Measurements from ENCODE around the gene EPHB2. TPM values are rescaled to one million over a fixed set of nuclear protein-coding genes. Genes with fewer than 3 reads are reported as not detected.
"Not testable (repeated sequence)": the region's sequence is repeated elsewhere in the genome, so short reads cannot be mapped to it uniquely, and the experiment has no call there.

The EPHB2 gene
- total RNA-seq, 2 experiments from 2014 or later, result 0.08 TPM; not detected in 1

DNA sequence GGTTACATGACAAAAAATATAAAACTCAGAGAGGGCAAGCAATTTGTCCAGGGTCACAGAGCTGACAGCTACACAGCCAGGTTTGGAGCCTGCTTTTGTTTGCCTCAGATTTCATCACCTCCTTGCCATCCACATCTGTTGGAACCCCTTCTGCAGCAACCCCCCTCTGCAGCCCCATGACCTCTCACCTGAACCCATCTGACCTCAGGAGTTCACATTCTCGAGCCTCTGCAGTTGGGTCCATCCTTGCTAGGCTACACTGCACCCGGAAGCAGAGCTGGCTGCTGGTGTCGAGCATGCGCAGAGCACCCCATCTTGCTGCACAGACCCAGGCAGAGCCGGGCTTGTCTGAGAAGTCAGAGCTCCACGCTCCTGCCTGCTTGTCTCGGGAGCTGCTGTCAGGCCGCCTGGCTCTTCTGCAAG, 47.6 kb upstream of the EPHB2 start:
- no peaks in the 10 kb centered on the region for H3K27me3 ChIP-seq (ENCODE audit: control insufficient read depth in 1 of 2, insufficient read depth in 2 of 2, low read length in 2 of 2)
- DNase-seq (no peak), ATAC-seq (ENCODE audit: poor library complexity) (no peak)
- POLR2A ChIA-PET, result no interaction called here
- no peaks in the 10 kb centered on the region for H3K36me3 Mint-ChIP-seq (ENCODE audit: low read depth)
- TF ChIP-seq, protein P1, sequence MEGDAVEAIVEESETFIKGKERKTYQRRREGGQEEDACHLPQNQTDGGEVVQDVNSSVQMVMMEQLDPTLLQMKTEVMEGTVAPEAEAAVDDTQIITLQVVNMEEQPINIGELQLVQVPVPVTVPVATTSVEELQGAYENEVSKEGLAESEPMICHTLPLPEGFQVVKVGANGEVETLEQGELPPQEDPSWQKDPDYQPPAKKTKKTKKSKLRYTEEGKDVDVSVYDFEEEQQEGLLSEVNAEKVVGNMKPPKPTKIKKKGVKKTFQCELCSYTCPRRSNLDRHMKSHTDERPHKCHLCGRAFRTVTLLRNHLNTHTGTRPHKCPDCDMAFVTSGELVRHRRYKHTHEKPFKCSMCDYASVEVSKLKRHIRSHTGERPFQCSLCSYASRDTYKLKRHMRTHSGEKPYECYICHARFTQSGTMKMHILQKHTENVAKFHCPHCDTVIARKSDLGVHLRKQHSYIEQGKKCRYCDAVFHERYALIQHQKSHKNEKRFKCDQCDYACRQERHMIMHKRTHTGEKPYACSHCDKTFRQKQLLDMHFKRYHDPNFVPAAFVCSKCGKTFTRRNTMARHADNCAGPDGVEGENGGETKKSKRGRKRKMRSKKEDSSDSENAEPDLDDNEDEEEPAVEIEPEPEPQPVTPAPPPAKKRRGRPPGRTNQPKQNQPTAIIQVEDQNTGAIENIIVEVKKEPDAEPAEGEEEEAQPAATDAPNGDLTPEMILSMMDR (IDR thresholded peaks at IDR 0.05), result no peak
- intact Hi-C loops (cut with DNase I, micrococcal nuclease), result no loop called here
- H3K4me3 Mint-ChIP-seq, result no peak overlapping the region
- H3K27ac Mint-ChIP-seq, result no peak overlapping the region
- no peak overlapping the region for H3K27ac ChIP-seq (ENCODE audit: low read depth in 1 of 2, low read length in 2 of 2)
- H3K36me3 ChIP-seq (ENCODE audit: insufficient read depth, low read length), result no peaks in the 10 kb centered on the region
- no peaks in the 10 kb centered on the region for H3K4me1 ChIP-seq (ENCODE audit: insufficient read depth, low read length)
- peaks cover 29% of the 10 kb centered on the region for H3K27me3 Mint-ChIP-seq
- CTCF ChIA-PET, result no interaction called here
- no peaks in the 10 kb centered on the region for H3K9me3 Mint-ChIP-seq
- no peak overlapping the region for H3K4me3 ChIP-seq (ENCODE audit: low read length)
- no peaks in the 10 kb centered on the region for H3K4me1 Mint-ChIP-seq (ENCODE audit: low read depth)
- peaks cover 0 to 4% of the 10 kb centered on the region in 2 experiments for H3K9me3 ChIP-seq (ENCODE audit: control insufficient read depth in 1 of 2, insufficient read depth in 1 of 2, low read length in 2 of 2)

DNA sequence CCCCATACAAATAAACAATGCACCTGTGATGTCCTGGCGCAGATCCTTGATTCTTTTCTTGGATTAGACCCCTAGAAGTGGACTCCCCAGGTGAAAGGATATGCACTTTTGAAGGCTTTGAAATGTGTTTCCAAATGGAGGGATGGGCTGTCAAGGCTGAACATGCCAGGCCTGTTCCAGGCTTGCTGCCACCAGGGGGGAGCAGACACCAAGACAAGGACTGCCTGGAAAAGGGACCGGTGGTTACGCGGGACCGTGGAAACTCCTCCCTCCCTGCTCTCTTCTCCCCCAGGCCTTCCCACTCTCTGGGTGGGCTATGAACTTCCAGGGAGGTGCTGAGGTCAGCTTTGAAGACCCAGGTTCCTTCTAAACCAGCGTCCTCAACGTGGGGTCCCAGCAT, 44.9 kb upstream of the EPHB2 start:
- intact Hi-C loops (cut with DNase I, micrococcal nuclease), result no loop called here
- ChIA-PET CTCF (no interaction called here), POLR2A (no interaction called here)
- ATAC-seq (ENCODE audit: poor library complexity), result no peak
- H3K4me1 ChIP-seq (ENCODE audit: insufficient read depth, low read length), result no peaks in the 10 kb centered on the region
- Mint-ChIP-seq H3K36me3 (ENCODE audit: low read depth) (no peaks in the 10 kb centered on the region), H3K27me3 (peaks cover 47% of the 10 kb centered on the region), H3K4me3 (no peak overlapping the region), H3K9me3 (no peaks in the 10 kb centered on the region), H3K4me1 (ENCODE audit: low read depth) (no peaks in the 10 kb centered on the region), H3K27ac (no peak overlapping the region)
- no peak overlapping the region for H3K4me3 ChIP-seq (ENCODE audit: low read length)
- DNase-seq, result no peak
- no peak overlapping the region for H3K27ac ChIP-seq (ENCODE audit: low read depth in 1 of 2, low read length in 2 of 2)
- peaks cover 0 to 2% of the 10 kb centered on the region in 2 experiments for H3K27me3 ChIP-seq (ENCODE audit: control insufficient read depth in 1 of 2, insufficient read depth in 2 of 2, low read length in 2 of 2)
- no peaks in the 10 kb centered on the region for H3K36me3 ChIP-seq (ENCODE audit: insufficient read depth, low read length)
- peaks cover 0 to 4% of the 10 kb centered on the region in 2 experiments for H3K9me3 ChIP-seq (ENCODE audit: control insufficient read depth in 1 of 2, insufficient read depth in 1 of 2, low read length in 2 of 2)
- TF ChIP-seq, protein P1 (IDR thresholded peaks at IDR 0.05), result no peak

DNA sequence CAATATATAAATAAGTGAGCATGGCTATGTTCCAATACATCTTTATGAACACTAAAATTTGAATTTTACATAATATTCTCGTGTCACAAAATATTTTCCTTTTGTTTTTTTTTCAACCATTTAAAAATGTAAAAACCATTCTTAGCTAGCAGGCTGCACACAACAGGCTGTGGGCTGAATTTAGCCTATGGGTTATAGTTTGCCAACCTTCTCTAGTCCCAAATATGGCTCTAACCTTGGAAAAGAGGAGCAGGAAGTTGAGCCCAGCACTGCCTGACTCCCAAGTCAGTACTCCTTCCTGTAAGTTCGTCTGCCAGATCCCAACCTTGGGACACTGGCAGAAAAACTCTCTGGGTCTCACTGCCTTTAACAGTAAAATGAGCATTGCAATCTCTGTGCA, 44.2 kb upstream of the EPHB2 start:
- H3K36me3 ChIP-seq (ENCODE audit: insufficient read depth, low read length), result no peaks in the 10 kb centered on the region
- no peak overlapping the region for H3K27ac ChIP-seq (ENCODE audit: low read depth in 1 of 2, low read length in 2 of 2)
- no peaks in the 10 kb centered on the region for H3K36me3 Mint-ChIP-seq (ENCODE audit: low read depth)
- no peak overlapping the region for H3K27ac Mint-ChIP-seq
- H3K4me1 Mint-ChIP-seq (ENCODE audit: low read depth), result no peaks in the 10 kb centered on the region
- ATAC-seq (ENCODE audit: poor library complexity) (no peak), DNase-seq (no peak)
- H3K9me3 ChIP-seq (ENCODE audit: control insufficient read depth in 1 of 2, insufficient read depth in 1 of 2, low read length in 2 of 2), result no peaks in the 10 kb centered on the region
- no peak overlapping the region for H3K4me3 Mint-ChIP-seq
- H3K4me3 ChIP-seq (ENCODE audit: low read length), result no peak overlapping the region
- TF ChIP-seq, protein P1 (IDR thresholded peaks at IDR 0.05), result no peak
- no peaks in the 10 kb centered on the region for H3K9me3 Mint-ChIP-seq
- ChIA-PET CTCF (no interaction called here), POLR2A (no interaction called here)
- H3K4me1 ChIP-seq (ENCODE audit: insufficient read depth, low read length), result no peaks in the 10 kb centered on the region
- intact Hi-C loops (cut with DNase I, micrococcal nuclease), result no loop called here
- peaks cover 52% of the 10 kb centered on the region for H3K27me3 Mint-ChIP-seq
- H3K27me3 ChIP-seq (ENCODE audit: control insufficient read depth in 1 of 2, insufficient read depth in 2 of 2, low read length in 2 of 2), result peaks cover 0 to 8% of the 10 kb centered on the region in 2 experiments

DNA sequence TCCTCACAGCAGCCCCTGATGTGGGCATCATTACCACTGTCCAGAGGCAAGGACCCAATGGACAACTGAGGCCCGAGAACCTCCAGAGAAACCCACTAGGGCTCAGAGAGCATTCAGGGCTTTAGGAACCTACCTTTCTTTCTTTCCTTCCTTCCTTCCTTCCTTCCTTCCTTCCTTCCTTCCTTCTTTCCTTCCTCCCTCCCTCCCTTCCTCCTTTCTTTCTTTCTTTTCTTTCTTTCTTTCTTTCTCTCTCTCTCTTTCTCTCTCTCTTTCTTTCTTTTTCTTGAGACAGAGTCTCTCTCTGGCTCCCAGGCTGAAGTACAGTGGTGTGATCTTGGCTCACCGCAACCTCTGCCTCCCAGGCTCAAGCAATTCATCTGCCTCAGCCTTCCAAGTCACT, 41.8 kb upstream of the EPHB2 start:
- H3K27me3 Mint-ChIP-seq, result peaks cover 63% of the 10 kb centered on the region
- H3K36me3 Mint-ChIP-seq (ENCODE audit: low read depth); H3K36me3 ChIP-seq (ENCODE audit: insufficient read depth, low read length); H3K27ac Mint-ChIP-seq; H3K4me1 Mint-ChIP-seq (ENCODE audit: low read depth); H3K27ac ChIP-seq (ENCODE audit: low read depth in 1 of 2, low read length in 2 of 2); H3K4me3 ChIP-seq (ENCODE audit: low read length); POLR2A ChIA-PET; CTCF ChIA-PET; H3K4me1 ChIP-seq (ENCODE audit: insufficient read depth, low read length); DNase-seq; intact Hi-C loops (cut with DNase I, micrococcal nuclease); H3K9me3 ChIP-seq (ENCODE audit: control insufficient read depth in 1 of 2, insufficient read depth in 1 of 2, low read length in 2 of 2); ATAC-seq (ENCODE audit: poor library complexity); H3K4me3 Mint-ChIP-seq; H3K9me3 Mint-ChIP-seq: not testable (repeated sequence)
- H3K27me3 ChIP-seq (ENCODE audit: control insufficient read depth in 1 of 2, insufficient read depth in 2 of 2, low read length in 2 of 2), result peaks cover 13 to 17% of the 10 kb centered on the region in 2 experiments
